MCF 10A (cell line): ENCODE data around the gene ART1. TPM values are rescaled to one million over a fixed set of nuclear protein-coding genes. Genes with fewer than 3 reads are reported as not detected.
A peak's percentile ranks its signal among the peaks of the same experiment; 100 is the strongest.

Source experiments
- BruUV-seq: library from RNA; stranded (reverse); fragments of 400-500 nt; replicated peaks from 2 replicates; lab custom pipeline; 2021; lab: Mats Ljungman, UMichigan
- CTCF ChIA-PET: fragments of 300-600 bp; sonication (Branson Sonifier 250); formaldehyde crosslinking; extraction: SDS; loops from one replicate; lab custom pipeline; 2021; ENCODE audit warnings: antibody characterized with exemption, inconsistent platforms; lab: Yijun Ruan, JAX
- POLR2A ChIA-PET: fragments of 300-600, 350-650 bp; sonication (Branson Sonifier 250); formaldehyde crosslinking; extraction: SDS; loops from one replicate; lab custom pipeline; 2020; ENCODE audit warnings: antibody characterized with exemption, inconsistent platforms; lab: Yijun Ruan, JAX
- DNase-seq: peaks from one replicate; pipeline ENCODE4 v3.0.0-alpha.2; 2018; ENCODE audit not compliant: unreplicated experiment
- H3K27ac Mint-ChIP-seq: one replicate; pipeline ENCODE4 v1.8.0; 2022; ENCODE audit warnings: mild to moderate bottlenecking, low read depth, mixed read lengths; ENCODE audit not compliant: unreplicated experiment
- H3K27me3 Mint-ChIP-seq: one replicate; pipeline ENCODE4 v1.8.0; 2022; ENCODE audit warnings: mixed read lengths; ENCODE audit not compliant: insufficient read depth, unreplicated experiment
- H3K36me3 Mint-ChIP-seq: one replicate; pipeline ENCODE4 v1.8.0; 2022; ENCODE audit warnings: mild to moderate bottlenecking, moderate library complexity, mixed read lengths; ENCODE audit not compliant: insufficient read depth, unreplicated experiment
- H3K4me1 Mint-ChIP-seq: one replicate; pipeline ENCODE4 v1.8.0; 2022; ENCODE audit warnings: mixed read lengths; ENCODE audit not compliant: insufficient read depth, unreplicated experiment
- H3K4me3 Mint-ChIP-seq: one replicate; pipeline ENCODE4 v1.8.0; 2022; ENCODE audit warnings: mild to moderate bottlenecking, moderate library complexity, mixed read lengths; ENCODE audit not compliant: unreplicated experiment
- H3K9me3 Mint-ChIP-seq: one replicate; pipeline ENCODE4 v1.8.0; 2022; ENCODE audit warnings: mixed read lengths; ENCODE audit not compliant: unreplicated experiment
- CTCF ChIP-seq: fragments of 200-600 bp; IDR thresholded peaks from one replicate; pipeline ENCODE4 v1.8.0; 2022; ENCODE audit warnings: antibody characterized with exemption, mild to moderate bottlenecking; ENCODE audit not compliant: unreplicated experiment
- intact Hi-C: fragments of 100-400 bp; cut with micrococcal nuclease; formaldehyde crosslinking; loops from 2 replicates; pipeline ENCODE4 v1.14.1; 2022
- total RNA-seq: library from RNA; stranded (reverse); gene quantifications from 2 replicates; pipeline ENCODE4 v1.2.3, GENCODE V29; 2022

The ART1 gene
- total RNA-seq, 1 experiment from 2014 or later = not detected

GRCh38 chr11:3671334-3672254 lies 26.7 kb downstream of the ART1 start, which contains the start of gene CHRNA10:
TSS of gene CHRNA10 (minus strand) at chr11:3671384. CDS start at chr11:3671312, 72 bp downstream.
- Mint-ChIP-seq H3K27me3 (no peaks in the 10 kb centered on the region), H3K9me3 (no peaks in the 10 kb centered on the region), H3K36me3 (peaks cover 68% of the 10 kb centered on the region), H3K4me3 (no peak within 1 kb of the TSS), H3K4me1 (no peaks in the 10 kb centered on the region), H3K27ac (no peak within 1 kb of the TSS)
- POLR2A ChIA-PET = no interaction called here
- no peak for DNase-seq
- no peak for TF ChIP-seq CTCF
- CTCF ChIA-PET = interaction anchor here (0.7 kb wide), 1 partner anchor 137 kb away, joined by 3 read pairs; the partner anchor contains the start of gene PGAP2
- intact Hi-C loops = no loop called here
- BruUV-seq = no TSS peak

GRCh38 chr11:3674189-3674588 lies 29.3 kb downstream of the ART1 start:
- CTCF ChIA-PET = interaction anchor here (0.5 to 1.4 kb wide), 6 partner anchors 9 to 163 kb away, joined by 3 to 6 read pairs (median 3); no protein-coding TSS in a partner anchor
- no TSS peak for BruUV-seq
- DNase-seq = peak; percentile 59
- peaks cover 69% of the 10 kb centered on the region for H3K36me3 Mint-ChIP-seq
- intact Hi-C loops = no loop called here
- POLR2A ChIA-PET = interaction anchor here (1.2 kb wide), 1 partner anchor 36 kb away, joined by 3 read pairs; no protein-coding TSS in a partner anchor
- no peak overlapping the region for H3K4me3 Mint-ChIP-seq
- no peaks in the 10 kb centered on the region for H3K9me3 Mint-ChIP-seq
- H3K27ac Mint-ChIP-seq = no peak overlapping the region
- TF ChIP-seq CTCF = no peak
- no peaks in the 10 kb centered on the region for H3K4me1 Mint-ChIP-seq
- no peaks in the 10 kb centered on the region for H3K27me3 Mint-ChIP-seq

- intact Hi-C loops = no loop called here
- no peaks in the 10 kb centered on the region for H3K27me3 Mint-ChIP-seq
- peak overlapping the region; percentile 14 for H3K27ac Mint-ChIP-seq
- DNase-seq = peak; percentile 39
- peaks cover 83% of the 10 kb centered on the region for H3K36me3 Mint-ChIP-seq
- CTCF ChIA-PET = no interaction called here
- H3K4me3 Mint-ChIP-seq = no peak overlapping the region
- H3K9me3 Mint-ChIP-seq = no peaks in the 10 kb centered on the region
- BruUV-seq = no TSS peak
- no peak for TF ChIP-seq CTCF
- POLR2A ChIA-PET = no interaction called here
- H3K4me1 Mint-ChIP-seq = no peaks in the 10 kb centered on the region
Measured at GRCh38 chr11:3675971-3676370, 31.0 kb downstream of the ART1 start.

- Mint-ChIP-seq H3K36me3 (peaks cover 85% of the 10 kb centered on the region), H3K27me3 (no peaks in the 10 kb centered on the region), H3K4me3 (no peak overlapping the region), H3K27ac (peak overlapping the region; percentile 18), H3K9me3 (no peaks in the 10 kb centered on the region), H3K4me1 (no peaks in the 10 kb centered on the region)
- no peak for TF ChIP-seq CTCF
- intact Hi-C loops = no loop called here
- DNase-seq = no peak
- no TSS peak for BruUV-seq
- POLR2A ChIA-PET = no interaction called here
- CTCF ChIA-PET = no interaction called here
Measured at GRCh38 chr11:3679077-3679476, 34.1 kb downstream of the ART1 start.
